DOHH2 (cell line): Measurements from ENCODE around the gene SMAGP.

ENCODE experiments used
- EZH2phosphoT487 ChIP-seq: fragments of 200-600 bp; sonication (generic); IDR thresholded peaks from 2 replicates; pipeline ENCODE4 v1.6.1; 2017; ENCODE audit warnings: borderline replicate concordance, mild to moderate bottlenecking, antibody characterized with exemption, low read length, moderate library complexity, mixed read lengths
- TF ChIP-seq, protein P1 (sequence below): fragments of 200-600 bp; sonication (generic); IDR thresholded peaks from one replicate; pipeline ENCODE4 v1.5.1; 2014; ENCODE audit warnings: antibody characterized with exemption, mild to moderate bottlenecking, low read depth, low read length; ENCODE audit not compliant: poor library complexity, severe bottlenecking

DNA sequence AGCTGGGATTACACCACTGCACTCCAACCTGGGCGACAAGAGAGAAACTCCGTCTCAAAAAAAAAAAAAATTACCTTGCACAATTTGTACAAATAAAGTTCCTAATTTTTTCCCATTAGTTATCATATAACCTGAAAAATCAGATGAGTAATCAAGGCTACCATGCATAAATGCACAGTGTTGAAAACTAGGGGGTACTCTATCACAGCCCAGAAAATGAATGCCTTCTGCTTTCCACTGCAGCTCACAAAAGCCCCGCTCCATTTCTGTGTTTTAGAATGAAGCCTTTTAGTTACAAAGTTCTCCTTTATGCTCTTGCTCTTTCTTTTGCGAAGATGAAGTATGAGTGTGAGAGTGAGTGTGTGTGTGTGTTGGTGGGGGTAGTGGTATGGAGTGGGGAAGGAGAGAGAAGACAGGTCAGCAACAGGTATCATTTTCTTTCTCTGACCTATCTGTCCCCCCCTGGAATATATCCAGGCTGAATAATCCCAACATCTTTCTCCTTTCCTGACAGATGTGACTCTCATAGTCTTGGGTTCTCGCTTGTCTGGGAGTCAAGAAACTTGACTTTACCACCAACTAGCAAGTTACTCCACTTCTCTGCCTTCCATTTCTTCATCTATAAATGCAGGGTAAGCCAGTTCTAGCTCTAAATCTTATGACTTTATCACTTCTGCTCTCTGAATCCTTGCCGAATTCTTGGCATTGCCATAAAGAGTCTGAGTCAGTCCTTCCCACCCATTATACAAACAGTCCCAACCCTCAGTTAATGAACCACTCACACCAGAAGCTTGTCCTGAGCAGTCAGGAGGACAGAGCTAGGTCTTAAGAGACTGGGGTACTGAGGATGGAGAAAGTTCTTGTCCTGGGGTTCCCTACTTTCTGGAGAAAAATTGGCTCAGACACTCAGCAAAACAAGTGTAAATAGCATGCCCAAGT is 37.7 kb upstream of the SMAGP start:
- TF ChIP-seq, protein P1, sequence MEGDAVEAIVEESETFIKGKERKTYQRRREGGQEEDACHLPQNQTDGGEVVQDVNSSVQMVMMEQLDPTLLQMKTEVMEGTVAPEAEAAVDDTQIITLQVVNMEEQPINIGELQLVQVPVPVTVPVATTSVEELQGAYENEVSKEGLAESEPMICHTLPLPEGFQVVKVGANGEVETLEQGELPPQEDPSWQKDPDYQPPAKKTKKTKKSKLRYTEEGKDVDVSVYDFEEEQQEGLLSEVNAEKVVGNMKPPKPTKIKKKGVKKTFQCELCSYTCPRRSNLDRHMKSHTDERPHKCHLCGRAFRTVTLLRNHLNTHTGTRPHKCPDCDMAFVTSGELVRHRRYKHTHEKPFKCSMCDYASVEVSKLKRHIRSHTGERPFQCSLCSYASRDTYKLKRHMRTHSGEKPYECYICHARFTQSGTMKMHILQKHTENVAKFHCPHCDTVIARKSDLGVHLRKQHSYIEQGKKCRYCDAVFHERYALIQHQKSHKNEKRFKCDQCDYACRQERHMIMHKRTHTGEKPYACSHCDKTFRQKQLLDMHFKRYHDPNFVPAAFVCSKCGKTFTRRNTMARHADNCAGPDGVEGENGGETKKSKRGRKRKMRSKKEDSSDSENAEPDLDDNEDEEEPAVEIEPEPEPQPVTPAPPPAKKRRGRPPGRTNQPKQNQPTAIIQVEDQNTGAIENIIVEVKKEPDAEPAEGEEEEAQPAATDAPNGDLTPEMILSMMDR = no peak
- no peak for TF ChIP-seq EZH2phosphoT487
